Brain pericyte (primary cell): ENCODE measurements around the gene MPRIP.
A peak's percentile ranks its signal among the peaks of the same experiment; 100 is the strongest.

Experiments used
- DNase-seq: peaks from one replicate; pipeline ENCODE4 v3.0.0-alpha.2; 2012; ENCODE audit warnings: low read depth, low spot score

MPRIP gene

DNA sequence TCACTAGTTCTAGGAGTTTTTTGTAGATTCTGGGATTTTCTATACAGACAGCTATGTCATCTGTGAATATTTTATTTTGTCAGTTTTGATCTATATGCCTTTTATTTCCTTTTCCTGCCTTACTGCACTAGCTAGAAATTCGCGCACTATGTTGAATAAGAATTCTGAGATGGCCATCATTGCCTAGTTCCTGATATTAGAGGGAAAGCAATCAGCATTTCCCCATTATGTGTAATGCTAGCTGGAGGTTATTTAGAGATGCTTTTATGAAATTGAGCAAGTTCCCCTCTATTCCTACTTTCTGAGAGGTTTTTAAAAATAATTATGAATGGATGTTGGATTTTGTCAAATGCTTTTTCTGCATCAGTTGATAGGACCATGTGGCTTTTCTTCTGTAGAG, 23.8 kb downstream of the MPRIP start:
- DNase-seq = no peak

GRCh38 chr17:17067257-17067656, 25.0 kb downstream of the MPRIP start:
- DNase-seq = no peak

DNA sequence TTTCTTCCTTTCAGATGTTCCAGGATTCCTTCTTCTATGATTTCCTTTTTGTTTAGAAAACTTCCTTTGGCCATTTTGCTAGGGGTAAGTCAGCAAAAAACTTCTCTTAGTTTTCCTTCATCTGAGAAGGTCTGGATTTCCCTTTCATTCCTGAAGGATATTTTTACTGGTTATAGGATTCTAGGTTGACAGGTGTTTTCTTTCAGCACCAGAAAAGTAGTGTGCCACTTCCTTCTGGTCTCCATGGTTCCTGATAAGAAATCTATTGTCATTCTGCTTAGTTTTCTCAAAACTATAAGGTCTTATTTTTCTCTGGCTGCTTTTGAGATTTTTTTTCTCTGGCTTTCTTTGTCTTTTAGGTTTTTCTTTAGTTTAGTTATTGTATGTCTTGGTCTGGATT, 27.6 kb downstream of the MPRIP start:
- DNase-seq = no peak

- no peak for DNase-seq
Measured at GRCh38 chr17:17070931-17071330, 28.7 kb downstream of the MPRIP start.

DNA sequence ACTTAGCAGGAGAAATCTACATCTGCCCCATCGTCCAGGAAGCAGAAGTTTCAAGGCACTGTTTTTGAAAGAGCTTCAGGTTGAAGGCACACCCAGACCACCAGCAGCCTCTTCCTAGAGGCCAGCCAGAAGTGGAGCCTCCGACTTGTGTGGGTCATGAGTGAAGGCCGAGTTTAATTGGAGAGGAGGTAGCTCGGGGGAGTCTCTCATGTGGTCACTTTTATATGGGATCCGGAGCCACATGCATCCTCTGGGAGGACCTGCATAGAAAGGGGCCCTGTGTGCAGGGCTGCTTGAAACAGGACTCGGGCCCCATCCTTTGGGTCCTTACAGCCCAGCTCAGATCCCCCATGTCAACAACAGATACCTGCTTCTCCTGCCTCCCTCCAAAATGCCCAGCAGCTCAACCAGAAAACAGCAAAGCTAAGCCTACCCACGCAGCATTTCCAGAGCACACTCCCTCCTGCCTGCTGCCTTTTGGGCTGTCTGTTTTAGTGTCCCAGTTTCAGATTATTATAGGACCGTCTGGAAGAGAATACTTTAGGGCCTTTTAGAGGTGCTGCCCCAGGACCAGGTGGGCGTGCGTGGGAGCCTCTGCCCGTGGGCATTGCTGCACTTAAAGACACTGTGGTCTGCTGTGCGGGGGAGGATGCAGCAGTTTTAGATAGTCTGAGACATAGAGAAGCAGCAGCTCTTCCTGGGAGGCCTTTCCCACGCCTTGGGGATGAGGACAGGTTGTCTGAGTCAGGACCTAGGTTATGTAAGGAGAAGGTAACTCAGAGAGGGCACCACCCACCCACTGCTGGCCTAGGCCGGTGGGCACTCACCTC, 29.5 kb downstream of the MPRIP start:
- no peak for DNase-seq

GRCh38 chr17:17072546-17072945, 30.3 kb downstream of the MPRIP start:
- DNase-seq = no peak

- DNase-seq = no peak
Measured at GRCh38 chr17:17073030-17073564, 30.8 kb downstream of the MPRIP start.

DNA sequence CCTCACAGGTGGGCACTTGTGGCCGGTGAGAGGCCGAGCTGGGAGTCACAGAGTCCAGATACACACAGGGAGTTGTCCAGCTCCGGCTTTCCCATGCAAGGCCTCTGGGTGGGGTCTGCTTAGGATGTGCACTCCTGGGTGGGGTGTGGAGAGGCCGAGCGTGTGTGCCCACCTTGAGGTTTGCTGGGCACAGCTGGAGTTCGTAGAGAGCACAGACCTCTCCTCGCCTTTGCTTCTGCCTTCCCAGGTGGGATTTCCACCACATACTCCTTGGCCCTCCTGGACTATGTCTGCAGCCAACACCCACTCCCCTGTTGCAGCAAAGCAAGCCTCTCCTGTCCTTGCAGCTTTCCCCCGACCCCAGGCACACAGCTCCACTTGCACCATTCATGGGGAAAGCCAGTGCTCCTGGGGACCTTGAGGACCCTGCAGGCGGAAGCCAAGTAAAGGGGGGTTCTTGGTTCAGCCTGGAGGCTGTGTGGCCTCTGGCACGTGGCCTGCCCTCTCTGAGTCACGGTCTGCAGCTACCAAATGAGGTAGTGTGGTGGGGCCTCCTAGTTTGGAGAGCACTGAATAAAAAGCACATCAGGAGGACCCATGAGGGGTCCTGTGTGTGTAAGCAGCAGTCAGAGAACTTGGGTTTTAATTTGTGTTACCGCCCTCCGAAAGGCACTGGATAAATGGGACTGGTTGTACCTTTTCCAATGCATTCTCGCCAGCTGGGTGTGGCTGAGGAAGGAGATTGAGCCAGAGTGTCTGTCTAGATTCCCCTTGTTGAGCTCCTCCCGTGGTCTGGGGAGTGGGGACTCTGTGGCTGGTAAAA, 31.5 kb downstream of the MPRIP start:
- no peak for DNase-seq

DNA sequence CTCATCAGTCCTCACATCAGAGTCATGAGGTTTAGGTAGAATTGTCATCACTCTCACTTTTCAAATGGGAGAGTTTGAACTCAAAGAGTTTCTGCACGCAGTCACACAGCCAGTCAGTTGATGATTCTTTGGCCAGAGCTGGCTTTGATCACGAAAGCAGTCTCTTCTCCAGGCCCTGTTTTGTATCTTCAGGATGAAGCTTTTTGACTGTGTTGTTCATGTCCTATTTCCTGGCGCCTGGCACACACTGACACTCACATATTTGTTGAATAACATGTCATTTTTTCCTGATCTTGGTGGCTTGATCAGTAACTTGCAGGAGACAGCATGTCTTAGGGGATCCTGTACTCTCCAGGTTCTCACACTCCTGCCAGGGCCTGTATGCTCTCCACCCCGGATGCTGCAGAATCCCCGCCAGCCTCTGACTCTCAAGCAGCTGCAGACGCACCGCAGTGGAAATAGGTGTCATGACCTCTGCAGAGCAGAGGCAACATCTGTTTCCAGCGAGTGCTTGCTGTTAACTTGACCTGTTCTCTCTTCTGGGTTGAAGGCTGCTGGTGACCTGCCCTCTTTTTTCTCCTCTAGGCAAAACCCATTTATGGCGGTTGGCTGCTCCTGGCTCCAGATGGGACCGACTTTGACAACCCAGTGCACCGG, 33.0 kb downstream of the MPRIP start:
- peak; percentile 53 for DNase-seq

GRCh38 chr17:17076066-17076465, 33.8 kb downstream of the MPRIP start:
- no peak for DNase-seq

- no peak for DNase-seq
Measured at GRCh38 chr17:17077101-17077500, 34.8 kb downstream of the MPRIP start.

DNA sequence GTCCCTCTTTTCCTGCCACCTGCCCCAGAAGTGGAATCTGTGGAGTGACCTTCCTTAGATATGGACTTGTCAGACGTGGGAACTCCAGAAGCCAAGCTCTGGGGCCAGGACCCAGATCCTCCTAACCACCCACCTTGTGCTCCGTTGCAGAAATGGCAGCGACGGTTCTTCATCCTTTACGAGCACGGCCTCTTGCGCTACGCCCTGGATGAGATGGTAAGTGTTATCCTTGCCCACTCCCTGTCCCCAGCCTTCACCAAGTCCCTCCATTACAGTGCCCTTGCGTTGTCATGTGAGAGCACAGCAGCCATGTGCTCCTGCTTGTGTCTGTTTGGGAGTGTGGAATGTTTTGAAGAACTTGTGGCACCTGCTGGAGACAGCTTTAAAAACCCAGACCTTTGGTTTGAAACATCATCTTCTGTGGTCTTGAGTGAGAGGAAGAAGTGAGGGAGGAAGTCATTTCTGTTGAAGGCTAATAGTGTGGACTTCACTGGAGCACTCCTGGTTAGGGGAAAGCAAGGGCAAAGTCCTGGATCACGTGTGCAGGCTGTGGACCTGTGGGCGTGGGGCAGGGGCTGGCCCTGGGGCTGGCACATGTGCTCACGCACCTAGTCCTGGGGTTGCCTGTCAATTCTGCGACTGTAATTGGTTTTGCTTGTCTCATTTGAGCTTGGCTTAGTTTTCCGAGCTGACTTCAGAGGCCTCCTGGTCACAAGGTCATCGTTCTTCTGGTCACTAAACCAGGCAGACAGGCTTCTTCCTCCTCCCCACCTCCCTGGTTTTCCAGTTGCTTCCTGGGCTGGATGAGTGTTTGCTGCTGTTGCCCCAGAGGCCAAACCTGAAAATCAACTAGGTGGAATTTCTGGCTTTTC, 35.8 kb downstream of the MPRIP start:
- DNase-seq = no peak

- DNase-seq = no peak
Measured at GRCh38 chr17:17078832-17079231, 36.6 kb downstream of the MPRIP start.

- no peak for DNase-seq
Measured at GRCh38 chr17:17079336-17079735, 37.1 kb downstream of the MPRIP start.

- no peak for DNase-seq
Measured at GRCh38 chr17:17079761-17080160, 37.5 kb downstream of the MPRIP start.

DNA sequence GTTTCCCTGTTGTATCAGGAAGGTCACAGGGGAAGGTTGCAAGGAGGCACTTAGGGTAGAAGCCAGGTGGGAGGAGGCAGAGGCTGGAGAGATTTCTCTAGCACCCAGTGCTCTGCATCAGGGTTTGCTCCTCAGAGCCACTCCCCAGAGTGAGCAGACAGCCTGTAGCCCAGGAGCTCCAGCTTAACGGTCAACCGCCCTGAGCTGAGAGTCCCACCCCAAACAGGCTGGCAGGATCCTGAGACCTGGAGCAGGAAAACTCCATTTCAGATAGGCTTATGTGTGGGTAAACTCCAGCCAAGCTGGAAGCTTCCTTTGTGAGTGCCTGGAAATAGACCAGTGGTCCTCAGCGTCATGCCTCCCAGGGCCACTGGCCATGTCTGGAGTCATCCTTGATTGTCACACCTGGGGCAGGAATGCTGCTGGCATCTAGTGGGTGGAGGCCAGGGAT, 37.9 kb downstream of the MPRIP start:
- no peak for DNase-seq

- no peak for DNase-seq
Measured at GRCh38 chr17:17080781-17081180, 38.5 kb downstream of the MPRIP start.

- no peak for DNase-seq
Measured at GRCh38 chr17:17081304-17081940, 39.2 kb downstream of the MPRIP start.

DNA sequence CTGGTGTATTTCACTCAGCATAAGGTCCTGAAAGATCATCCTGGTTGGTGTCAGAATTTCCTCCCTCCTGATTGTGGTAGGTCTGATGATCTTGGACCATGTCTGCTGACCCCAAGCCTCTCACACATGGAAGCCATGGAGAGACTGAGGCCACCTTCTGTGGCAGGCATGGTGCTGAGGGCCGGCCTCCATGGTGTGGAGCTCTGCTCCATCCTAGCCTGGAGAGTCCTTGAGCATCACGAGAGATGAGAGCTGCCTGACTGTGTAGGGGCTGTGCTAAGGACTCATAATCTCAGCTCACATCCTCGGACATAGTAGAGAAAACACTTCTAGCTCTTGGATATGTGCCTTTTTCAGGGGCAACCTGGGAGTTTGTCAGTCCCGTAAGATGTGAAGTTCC, 40.6 kb downstream of the MPRIP start:
- DNase-seq = no peak

DNA sequence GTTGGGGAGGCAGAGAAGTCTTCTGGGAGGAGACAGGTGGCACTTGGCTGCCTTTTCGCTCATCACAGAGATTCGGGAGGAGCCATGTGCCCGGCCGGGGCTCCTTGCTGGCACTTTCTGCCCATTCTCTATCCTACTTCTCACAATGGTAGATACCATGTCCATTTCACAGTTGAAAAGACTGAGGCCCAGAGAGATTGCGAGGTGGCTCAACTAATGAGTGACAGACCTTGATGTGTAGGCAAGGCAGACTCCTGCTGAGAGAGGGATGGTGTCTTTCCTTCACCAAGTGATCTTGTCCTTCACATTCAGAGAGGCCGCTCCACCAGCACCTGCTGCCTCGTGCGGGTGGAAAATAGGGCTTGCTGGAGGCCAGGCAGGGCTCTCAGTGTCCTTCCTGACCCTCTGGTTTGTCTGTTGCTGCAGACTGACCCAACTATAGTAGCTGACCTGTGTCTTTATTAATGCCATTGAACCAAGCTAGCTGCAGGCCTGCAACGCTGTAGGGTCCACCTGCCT, 42.1 kb downstream of the MPRIP start:
- DNase-seq = no peak
